Amygdala (tissue), 56 donors: Measurements from ENCODE around the gene LDLRAD3.

Experiments used
- DNase-seq, 56 donors: peaks; one replicate each; lab custom pipeline; 2025; lab: John Stamatoyannopoulos, UW

LDLRAD3 gene

GRCh38 chr11:36116161-36116560 is 172.3 kb downstream of the LDLRAD3 start:
- DNase-seq = no peak

GRCh38 chr11:36118084-36118483 is 174.2 kb downstream of the LDLRAD3 start:
- DNase-seq = no peak

- no peak for DNase-seq
Measured at GRCh38 chr11:36119300-36119699, 175.4 kb downstream of the LDLRAD3 start.

GRCh38 chr11:36121054-36121453 is 177.2 kb downstream of the LDLRAD3 start:
- DNase-seq = no peak

GRCh38 chr11:36122671-36123070 is 178.8 kb downstream of the LDLRAD3 start:
- no peak for DNase-seq

GRCh38 chr11:36123336-36124101 is 179.7 kb downstream of the LDLRAD3 start:
- peak in 38 of 56 donors; percentile 10 to 78 (median 42) for DNase-seq

GRCh38 chr11:36126678-36127077 is 182.8 kb downstream of the LDLRAD3 start:
- DNase-seq = no peak

GRCh38 chr11:36127550-36127949 is 183.7 kb downstream of the LDLRAD3 start:
- no peak for DNase-seq

GRCh38 chr11:36129955-36130354 is 186.1 kb downstream of the LDLRAD3 start:
- no peak for DNase-seq

GRCh38 chr11:36130401-36130800 is 186.5 kb downstream of the LDLRAD3 start:
- DNase-seq = no peak

- DNase-seq = peak in 47 of 56 donors; percentile 2 to 81 (median 31)
Measured at GRCh38 chr11:36131721-36132397, 188.0 kb downstream of the LDLRAD3 start.

GRCh38 chr11:36132940-36133339 is 189.1 kb downstream of the LDLRAD3 start:
- no peak for DNase-seq

GRCh38 chr11:36135076-36135475 is 191.2 kb downstream of the LDLRAD3 start:
- no peak for DNase-seq

- no peak for DNase-seq
Measured at GRCh38 chr11:36139767-36140166, 195.9 kb downstream of the LDLRAD3 start.

- no peak for DNase-seq
Measured at GRCh38 chr11:36141196-36141953, 197.5 kb downstream of the LDLRAD3 start.

GRCh38 chr11:36141956-36142355 is 198.1 kb downstream of the LDLRAD3 start:
- DNase-seq = no peak

- DNase-seq = no peak
Measured at GRCh38 chr11:36142439-36142838, 198.6 kb downstream of the LDLRAD3 start.

- no peak for DNase-seq
Measured at GRCh38 chr11:36142879-36143278, 199.0 kb downstream of the LDLRAD3 start.

GRCh38 chr11:36146437-36146836 is 202.6 kb downstream of the LDLRAD3 start:
- no peak for DNase-seq

- no peak for DNase-seq
Measured at GRCh38 chr11:36147491-36147890, 203.6 kb downstream of the LDLRAD3 start.

GRCh38 chr11:36148701-36149100 is 204.8 kb downstream of the LDLRAD3 start:
- DNase-seq = no peak
